Stimulated activated CD4-positive, alpha-beta T cell treated with anti-CD3 and anti-CD28 coated beads, Interleukin-12 subunit alpha, Interleukin-12 subunit beta, amount 100 ng/mL, for 4 hours (primary cell): Measurements from ENCODE around the gene KIRREL3.

ENCODE experiments used
- DNase-seq: peaks from one replicate; pipeline ENCODE4 v3.0.0-alpha.2; 2020

Gene KIRREL3

GRCh38 chr11:126658306-126659056 lies 342.1 kb downstream of the KIRREL3 start:
- no peak for DNase-seq

GRCh38 chr11:126655807-126656128 lies 344.8 kb downstream of the KIRREL3 start:
- no peak for DNase-seq

GRCh38 chr11:126654886-126655806 lies 345.4 kb downstream of the KIRREL3 start:
- DNase-seq: no peak

- DNase-seq: no peak
Observed at GRCh38 chr11:126653040-126653439, 347.5 kb downstream of the KIRREL3 start.

GRCh38 chr11:126647735-126648134 lies 352.8 kb downstream of the KIRREL3 start:
- no peak for DNase-seq

GRCh38 chr11:126646701-126647557 lies 353.6 kb downstream of the KIRREL3 start:
- no peak for DNase-seq

- DNase-seq: no peak
Observed at GRCh38 chr11:126645186-126645585, 355.4 kb downstream of the KIRREL3 start.

- DNase-seq: no peak
Observed at GRCh38 chr11:126640186-126640585, 360.4 kb downstream of the KIRREL3 start.

- DNase-seq: no peak
Observed at GRCh38 chr11:126639692-126640091, 360.9 kb downstream of the KIRREL3 start.

- DNase-seq: no peak
Observed at GRCh38 chr11:126638648-126639047, 361.9 kb downstream of the KIRREL3 start.

GRCh38 chr11:126637795-126638175 lies 362.8 kb downstream of the KIRREL3 start:
- DNase-seq: no peak

- no peak for DNase-seq
Observed at GRCh38 chr11:126636911-126637794, 363.4 kb downstream of the KIRREL3 start.

GRCh38 chr11:126635511-126635910 lies 365.1 kb downstream of the KIRREL3 start:
- no peak for DNase-seq

- DNase-seq: no peak
Observed at GRCh38 chr11:126634963-126635362, 365.6 kb downstream of the KIRREL3 start.

- no peak for DNase-seq
Observed at GRCh38 chr11:126633330-126633729, 367.2 kb downstream of the KIRREL3 start.

GRCh38 chr11:126630893-126631798 lies 369.4 kb downstream of the KIRREL3 start:
- DNase-seq: no peak

GRCh38 chr11:126630488-126630887 lies 370.1 kb downstream of the KIRREL3 start:
- no peak for DNase-seq

GRCh38 chr11:126628790-126629621 lies 371.6 kb downstream of the KIRREL3 start:
- DNase-seq: no peak

- no peak for DNase-seq
Observed at GRCh38 chr11:126628450-126628789, 372.1 kb downstream of the KIRREL3 start.

- no peak for DNase-seq
Observed at GRCh38 chr11:126627421-126627820, 373.1 kb downstream of the KIRREL3 start.
